ENCODE data around the gene RELN.
A peak's percentile ranks its signal among the peaks of the same experiment; 100 is the strongest.

The RELN gene

GRCh38 chr7:103679151-103680132, 310.0 kb downstream of the RELN start:
- DNase-seq = no peak

GRCh38 chr7:103668279-103668941, 321.0 kb downstream of the RELN start:
- no peak for DNase-seq

GRCh38 chr7:103666326-103666725, 323.1 kb downstream of the RELN start:
- DNase-seq = no peak

GRCh38 chr7:103664577-103664976, 324.9 kb downstream of the RELN start:
- no peak for DNase-seq

DNA sequence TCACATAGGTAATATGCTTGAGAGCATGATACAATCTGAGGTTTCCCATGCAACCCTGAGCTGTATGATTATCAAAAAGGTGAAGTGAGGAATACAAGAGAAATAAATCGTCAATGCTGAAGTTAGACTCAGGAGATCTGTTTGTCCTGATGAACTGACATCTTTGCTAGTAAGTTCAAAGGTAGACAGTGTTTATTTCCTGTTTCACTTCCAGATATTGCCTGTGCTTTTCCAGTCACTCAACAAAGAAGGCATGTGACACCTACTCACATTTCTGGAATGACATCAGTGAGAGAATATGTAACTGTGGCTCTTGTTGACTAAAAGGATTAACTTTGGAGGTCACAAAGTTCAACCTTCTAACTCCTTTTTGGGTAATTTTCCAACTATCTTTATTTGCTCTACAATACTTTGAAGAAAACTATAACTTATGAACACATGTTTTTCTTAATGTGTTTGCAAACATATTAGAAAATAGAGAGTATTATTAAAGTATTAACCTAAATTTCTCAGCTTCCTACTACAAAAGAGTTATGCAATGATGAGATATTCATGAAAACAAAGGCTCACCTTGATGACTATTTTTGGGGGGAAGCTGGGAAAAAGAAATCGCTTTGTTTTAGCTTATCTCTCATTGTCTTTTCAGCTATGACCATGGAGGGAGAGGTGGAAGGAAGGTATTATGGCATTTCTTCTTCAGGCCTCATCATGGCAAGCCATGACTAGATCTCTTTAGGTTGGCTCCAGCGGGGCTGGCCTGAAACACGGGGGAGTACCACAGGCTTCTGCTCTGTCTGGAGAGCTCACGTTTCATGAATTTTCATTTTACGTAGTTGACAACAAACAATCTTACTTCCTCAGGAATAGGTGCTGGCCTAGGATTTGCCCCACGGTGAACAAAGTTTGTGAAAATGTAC, 328.7 kb downstream of the RELN start:
- DNase-seq = peak in 2 of 4 experiments; percentile 6 to 18

- no peak for DNase-seq
These were observed 331.1 kb downstream of the RELN start for GRCh38 chr7:103658055-103659005.

- DNase-seq = no peak
These were observed 332.0 kb downstream of the RELN start for GRCh38 chr7:103657474-103657894.

- no peak for DNase-seq
These were observed 333.2 kb downstream of the RELN start for GRCh38 chr7:103656221-103656620.

- DNase-seq = no peak
These were observed 337.7 kb downstream of the RELN start for GRCh38 chr7:103651593-103652377.

GRCh38 chr7:103649052-103649451, 340.4 kb downstream of the RELN start:
- DNase-seq = no peak

DNA sequence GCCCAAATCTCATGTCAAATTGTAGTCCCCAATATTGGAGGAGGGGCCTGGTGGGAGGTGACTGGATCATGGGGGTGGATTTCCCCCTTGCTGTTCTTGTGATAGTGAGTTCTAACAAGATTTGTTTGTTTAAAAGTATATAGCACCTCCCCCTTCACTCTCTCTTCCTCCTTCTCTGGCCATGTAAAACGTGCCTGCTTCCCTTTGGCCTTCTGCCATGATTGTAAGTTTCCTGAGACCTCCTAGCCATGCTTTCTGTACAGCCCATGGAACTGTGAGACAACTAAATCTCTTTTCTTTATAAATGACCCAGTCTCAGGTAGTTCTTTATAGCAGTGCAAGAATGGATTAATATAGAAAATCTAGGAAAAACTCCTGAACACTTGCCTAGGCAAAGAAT, 341.3 kb downstream of the RELN start:
- no peak for DNase-seq

GRCh38 chr7:103644319-103644718, 345.1 kb downstream of the RELN start:
- DNase-seq = no peak

- DNase-seq = no peak
These were observed 349.3 kb downstream of the RELN start for GRCh38 chr7:103640031-103640779.

GRCh38 chr7:103637726-103638125, 351.7 kb downstream of the RELN start:
- DNase-seq = no peak

GRCh38 chr7:103637094-103637493, 352.4 kb downstream of the RELN start:
- no peak for DNase-seq

DNA sequence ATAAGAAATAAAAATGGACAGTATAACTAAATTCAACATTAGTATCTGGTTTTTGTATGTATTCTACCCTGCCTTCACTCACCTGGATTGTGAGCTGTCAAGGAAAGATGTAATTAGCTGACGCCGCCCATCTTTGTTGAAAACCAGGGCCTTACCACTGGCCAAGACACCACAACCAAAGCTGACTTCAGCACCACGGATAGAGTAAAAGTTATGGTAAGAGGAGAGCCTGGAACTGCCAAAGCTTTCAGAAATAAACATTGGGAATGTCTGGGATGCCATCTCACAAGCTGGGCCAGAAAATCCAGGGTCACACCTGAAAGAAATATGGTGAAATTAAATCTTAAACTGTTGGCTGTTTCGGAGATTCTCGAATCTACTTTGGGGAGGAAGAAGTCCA, 353.3 kb downstream of the RELN start:
- no peak for DNase-seq

GRCh38 chr7:103632972-103633371, 356.5 kb downstream of the RELN start:
- DNase-seq = no peak

- DNase-seq = no peak
These were observed 357.3 kb downstream of the RELN start for GRCh38 chr7:103632005-103632639.

DNA sequence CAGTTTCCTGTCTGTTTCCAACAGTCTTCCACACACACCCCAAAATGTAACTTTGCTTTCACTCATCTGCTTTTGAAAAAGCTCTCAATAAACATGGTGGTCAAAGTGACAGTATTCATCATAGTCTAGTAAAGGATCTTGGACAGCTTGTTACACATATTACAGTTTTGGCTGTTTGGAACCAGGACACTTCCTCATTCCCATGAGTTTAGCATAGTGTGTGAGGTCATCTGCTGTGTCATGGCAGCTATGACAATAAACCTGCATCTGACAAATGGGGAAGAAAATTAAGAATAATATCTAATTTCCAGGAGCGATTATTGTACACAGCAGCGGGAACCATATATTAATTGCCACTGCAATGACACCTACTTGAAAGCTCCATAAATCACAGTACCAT, 359.1 kb downstream of the RELN start:
- peak in 2 of 4 experiments; percentile 9 to 35 for DNase-seq

Measured in suppressor macrophage (primary cell).